HUES48 (cell line): ENCODE measurements around the gene MEST.

Experiments
- H3K27ac ChIP-seq: one replicate; pipeline ENCODE4 v1.7.0; 2013; ENCODE audit warnings: low read depth, low read length, inconsistent platforms
- H3K27me3 ChIP-seq: 2 replicates; pipeline ENCODE4 v1.6.1; 2013; ENCODE audit warnings: mild to moderate bottlenecking, low read length; ENCODE audit not compliant: control insufficient read depth, insufficient read depth
- H3K36me3 ChIP-seq: 2 replicates; pipeline ENCODE4 v1.6.1; 2013; ENCODE audit warnings: low read length; ENCODE audit not compliant: control insufficient read depth, insufficient read depth
- H3K4me1 ChIP-seq: 2 replicates; pipeline ENCODE4 v1.6.1; 2013; ENCODE audit warnings: mild to moderate bottlenecking, low read length; ENCODE audit not compliant: control insufficient read depth, insufficient read depth
- H3K4me3 ChIP-seq: 2 replicates; pipeline ENCODE4 v1.5.1; 2013; ENCODE audit warnings: mild to moderate bottlenecking, low read depth, low read length
- H3K9ac ChIP-seq: 2 replicates; pipeline ENCODE4 v1.6.1; 2013; ENCODE audit warnings: mild to moderate bottlenecking, low read depth, low read length, moderate library complexity
- H3K9me3 ChIP-seq: 2 replicates; pipeline ENCODE4 v1.6.1; 2013; ENCODE audit warnings: low read length; ENCODE audit not compliant: control insufficient read depth, insufficient read depth

The MEST gene

DNA sequence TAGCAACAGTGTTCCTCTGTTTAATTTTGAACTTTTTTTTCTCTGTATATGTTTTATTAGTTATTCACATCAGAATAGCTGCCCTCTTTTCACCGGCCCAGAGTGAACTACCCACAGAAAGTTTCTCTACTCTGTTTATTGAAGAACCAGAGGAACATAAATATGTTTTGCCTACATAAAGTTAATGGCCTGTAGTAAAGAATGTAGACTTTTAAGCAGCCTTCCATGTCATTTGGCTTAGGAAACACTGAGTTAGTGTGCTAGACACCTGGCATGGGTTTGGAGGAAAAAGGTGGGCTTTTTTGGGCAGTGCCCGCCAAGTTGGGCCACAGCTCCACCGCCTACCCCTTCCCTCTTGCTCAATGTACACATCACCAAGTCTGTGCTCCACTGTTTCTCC is 8.9 kb upstream of the MEST start:
- Histone ChIP-seq H3K27ac (no peak overlapping the region), H3K9me3 (no peaks in the 10 kb centered on the region), H3K36me3 (no peaks in the 10 kb centered on the region), H3K9ac (no peak overlapping the region), H3K4me3 (no peak overlapping the region), H3K27me3 (peaks cover 8% of the 10 kb centered on the region; the same call in 1 of the 2 replicates), H3K4me1 (no peaks in the 10 kb centered on the region; the same call in 1 of the 2 replicates)

DNA sequence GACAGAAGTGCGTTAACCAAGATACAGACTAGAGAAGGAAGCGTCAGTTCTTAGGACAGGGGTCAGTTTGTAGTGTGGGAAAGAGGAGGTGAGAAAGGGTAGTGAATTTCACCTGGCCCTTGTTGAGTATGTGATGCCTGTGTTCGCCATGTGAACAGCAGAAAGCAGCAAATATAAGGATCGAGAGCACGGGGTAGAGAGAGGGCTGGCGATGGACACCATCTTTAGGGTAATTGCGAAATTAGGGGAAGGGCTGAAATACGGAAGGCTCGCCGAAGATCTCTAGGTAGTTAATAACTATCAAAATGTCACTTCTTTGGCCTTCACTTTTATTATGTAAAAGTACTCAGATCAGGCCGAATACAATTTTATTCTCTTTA is 6.2 kb upstream of the MEST start:
- Histone ChIP-seq H3K9ac (no peak overlapping the region), H3K27me3 (peaks cover 8% of the 10 kb centered on the region; the same call in 1 of the 2 replicates), H3K4me1 (peaks cover 6% of the 10 kb centered on the region; the same call in 1 of the 2 replicates), H3K9me3 (no peaks in the 10 kb centered on the region), H3K4me3 (peak overlapping the region; percentile 84), H3K27ac (no peak overlapping the region), H3K36me3 (no peaks in the 10 kb centered on the region)

DNA sequence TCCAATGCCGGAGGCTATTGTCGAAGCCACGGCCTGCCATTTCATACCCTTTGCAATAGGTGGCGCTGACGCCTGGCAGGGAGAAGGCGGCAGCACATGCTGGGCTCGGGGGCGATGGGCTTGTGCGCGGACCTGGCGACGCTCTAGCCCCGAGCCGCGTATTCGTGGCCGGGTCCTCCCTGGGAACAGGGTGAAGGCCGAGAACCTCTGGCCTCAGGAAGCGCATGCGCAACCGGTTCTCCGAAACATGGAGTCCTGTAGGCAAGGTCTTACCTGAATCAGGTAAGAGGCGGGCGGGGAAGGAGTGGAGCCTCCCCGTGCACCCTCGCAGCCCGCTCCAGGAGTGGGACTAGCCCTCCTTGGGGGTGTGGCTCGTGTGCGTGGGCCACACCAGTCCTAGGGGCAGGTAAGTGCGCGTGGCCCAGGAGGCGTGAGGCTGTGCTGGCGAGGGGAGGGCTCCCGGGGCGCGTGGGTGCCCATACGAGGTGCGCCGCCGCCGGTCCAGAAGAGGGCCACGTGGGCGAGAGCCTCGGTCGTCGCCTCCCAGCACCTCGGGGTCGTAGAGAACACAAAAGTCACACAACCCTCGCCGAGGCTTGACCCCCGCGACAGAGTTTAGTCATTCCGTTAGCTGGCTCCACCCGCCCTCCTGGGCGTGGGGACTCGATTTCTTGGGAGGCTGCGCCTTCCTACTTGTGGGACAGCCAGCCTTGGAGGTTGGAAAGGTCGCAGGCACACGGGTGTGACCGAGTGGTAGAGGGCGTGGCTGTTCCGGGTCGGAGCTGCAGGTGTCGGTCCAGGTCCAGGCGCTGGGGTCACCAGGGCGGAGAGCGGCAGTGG is 5.6 kb upstream of the MEST start:
- Histone ChIP-seq H3K27me3 (peaks cover 12% of the 10 kb centered on the region), H3K36me3 (no peaks in the 10 kb centered on the region), H3K4me1 (peaks cover 6% of the 10 kb centered on the region; the same call in 1 of the 2 replicates), H3K4me3 (peak overlapping the region; percentile 84), H3K9me3 (no peaks in the 10 kb centered on the region), H3K9ac (peak overlapping the region; percentile 79), H3K27ac (no peak overlapping the region)

DNA sequence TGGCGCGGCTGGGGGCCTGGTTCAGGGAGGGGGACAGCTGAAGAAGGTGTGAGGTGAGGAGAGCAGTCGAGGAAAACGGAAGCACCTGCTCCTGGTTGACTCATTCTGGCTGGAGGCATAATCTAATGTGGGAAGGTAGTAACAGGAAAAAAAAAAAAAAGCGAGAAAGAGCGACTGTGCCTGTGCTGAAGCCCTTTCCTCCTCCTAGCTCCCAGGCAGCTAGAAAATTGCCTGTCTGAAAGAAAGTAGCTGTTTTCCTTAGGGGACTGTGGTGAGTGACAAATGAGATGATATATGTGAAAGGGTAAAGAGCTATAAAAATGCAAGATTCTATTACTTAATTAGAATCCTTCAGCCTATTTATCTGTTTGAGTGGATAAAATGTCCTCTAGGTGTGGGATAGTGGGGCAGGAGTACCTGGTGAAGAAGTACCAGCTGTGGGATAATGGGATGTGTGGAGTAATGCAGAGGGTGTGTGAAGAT is 4.9 kb upstream of the MEST start:
- Histone ChIP-seq H3K9ac (peak overlapping the region; percentile 79), H3K4me3 (peak overlapping the region; percentile 84), H3K4me1 (peaks cover 6% of the 10 kb centered on the region; the same call in 1 of the 2 replicates), H3K27me3 (peaks cover 16% of the 10 kb centered on the region), H3K9me3 (no peaks in the 10 kb centered on the region), H3K36me3 (no peaks in the 10 kb centered on the region), H3K27ac (no peak overlapping the region)

DNA sequence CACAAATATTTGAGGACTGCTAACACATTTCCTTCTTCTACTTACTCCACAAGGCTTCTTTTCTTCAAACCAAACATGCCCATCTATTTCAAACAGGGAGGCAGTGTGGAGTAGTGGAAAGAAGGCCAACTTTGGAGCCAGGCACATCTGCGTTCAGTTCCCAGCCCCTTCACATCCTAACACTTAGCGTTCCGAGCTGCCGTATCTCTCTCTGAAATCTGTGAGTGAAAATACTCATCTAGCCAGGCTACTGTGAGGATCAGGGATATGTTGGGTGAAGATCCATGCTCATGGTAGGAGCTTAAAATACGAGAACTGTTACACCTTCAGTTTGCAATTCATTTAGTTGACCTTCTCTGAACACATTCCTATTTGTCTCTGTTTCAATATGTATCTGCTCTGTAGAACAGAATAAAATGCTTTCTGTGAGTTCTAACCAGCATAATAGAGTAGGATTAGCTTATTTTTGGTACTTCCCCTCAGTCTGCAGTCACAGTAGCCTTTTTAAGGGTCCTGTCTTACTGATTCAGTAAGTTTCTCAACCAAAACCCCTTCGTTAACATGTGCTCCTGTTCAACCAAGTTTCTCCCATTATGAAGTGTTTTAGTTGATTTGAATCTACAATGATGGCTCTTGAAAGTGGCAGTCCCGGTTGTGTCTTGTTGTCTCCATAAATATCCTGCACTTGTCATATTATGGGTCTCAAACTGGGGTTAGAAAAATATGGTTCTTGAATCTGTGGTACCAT is 3.3 kb upstream of the MEST start:
- Histone ChIP-seq H3K9me3 (peaks cover 5% of the 10 kb centered on the region), H3K4me1 (peaks cover 6% of the 10 kb centered on the region; the same call in 1 of the 2 replicates), H3K36me3 (no peaks in the 10 kb centered on the region), H3K27ac (no peak overlapping the region), H3K27me3 (peaks cover 31% of the 10 kb centered on the region), H3K9ac (no peak overlapping the region), H3K4me3 (no peak overlapping the region)

DNA sequence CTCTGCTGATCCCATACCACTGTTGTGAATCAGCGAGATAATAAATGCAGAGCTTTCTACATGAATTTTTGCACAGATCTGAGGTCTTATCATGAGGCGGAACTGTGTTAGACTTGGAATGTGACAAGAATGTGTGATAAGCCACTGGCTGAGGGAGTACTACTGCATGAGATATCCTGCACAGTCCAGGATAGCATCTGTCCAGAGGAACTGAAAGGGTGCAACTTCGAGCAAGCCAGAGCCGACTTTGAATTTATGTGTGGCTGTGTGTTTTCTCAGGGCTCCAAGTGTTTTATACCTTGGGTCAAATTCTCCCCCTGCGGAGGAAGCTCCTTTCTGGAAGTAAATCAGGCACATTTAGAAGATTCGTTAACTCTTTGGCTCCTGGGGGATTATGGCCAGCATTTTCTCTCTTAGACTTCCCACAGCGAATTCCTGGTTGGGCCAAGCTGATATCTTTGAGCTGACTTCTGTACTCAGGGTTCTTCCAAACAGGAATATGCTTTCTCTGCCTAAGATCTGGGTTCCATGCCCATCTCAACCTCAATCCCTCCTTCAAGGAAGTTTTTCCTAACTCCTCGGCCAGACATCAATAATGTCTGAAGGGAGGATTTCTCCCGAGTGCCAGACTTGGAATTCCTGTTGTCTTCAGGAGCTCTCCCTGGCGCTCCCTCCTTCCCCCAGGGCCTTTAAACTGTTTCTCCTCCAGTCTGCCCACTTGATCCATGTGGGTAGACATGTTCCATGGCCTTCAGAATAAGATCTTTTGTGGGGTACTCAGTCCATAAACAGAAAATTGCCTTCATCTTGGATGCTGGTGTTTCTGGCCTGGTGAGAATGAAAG is 2.5 kb upstream of the MEST start:
- Histone ChIP-seq H3K27me3 (peaks cover 33% of the 10 kb centered on the region), H3K9me3 (peaks cover 5% of the 10 kb centered on the region), H3K4me3 (0 out of 2 replicates have a peak overlapping the region, but pooled peaks have one; percentile 49), H3K36me3 (no peaks in the 10 kb centered on the region), H3K27ac (no peak overlapping the region), H3K9ac (peak overlapping the region; percentile 37; the same call in 1 of the 2 replicates), H3K4me1 (peaks cover 13% of the 10 kb centered on the region; the same call in 1 of the 2 replicates)

DNA sequence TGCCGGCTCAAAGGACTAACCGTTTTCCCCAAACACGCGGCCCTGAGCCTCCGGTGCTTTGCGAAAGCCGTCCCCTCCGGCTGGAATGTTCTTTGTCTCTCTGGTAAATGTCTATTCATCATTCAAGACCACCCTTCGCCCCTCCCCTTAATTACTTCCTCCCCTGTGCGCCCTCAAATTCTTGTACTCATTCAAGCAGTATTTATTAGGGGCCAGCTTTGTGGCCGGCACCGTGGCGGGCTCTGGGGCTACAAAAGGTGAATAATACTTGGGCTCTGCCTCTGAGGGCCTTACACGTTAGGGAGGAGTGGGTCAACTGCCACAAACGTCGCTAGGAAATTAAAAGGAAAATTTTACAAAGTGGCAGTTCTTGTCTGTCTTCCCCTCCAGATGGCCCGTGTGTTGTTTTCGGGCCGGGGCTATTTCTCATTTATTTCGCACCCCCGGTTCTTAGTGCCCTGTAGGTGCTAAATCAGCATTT is 1.5 kb upstream of the MEST start:
- H3K9ac ChIP-seq: peak overlapping the region; percentile 37
- peaks cover 13% of the 10 kb centered on the region; the same call in 1 of the 2 replicates for H3K4me1 ChIP-seq
- H3K36me3 ChIP-seq: peaks cover 4% of the 10 kb centered on the region; the same call in 1 of the 2 replicates
- H3K27ac ChIP-seq: peak overlapping the region; percentile 44
- H3K9me3 ChIP-seq: peaks cover 5% of the 10 kb centered on the region
- peak overlapping the region; percentile 49 for H3K4me3 ChIP-seq
- peaks cover 26% of the 10 kb centered on the region for H3K27me3 ChIP-seq

DNA sequence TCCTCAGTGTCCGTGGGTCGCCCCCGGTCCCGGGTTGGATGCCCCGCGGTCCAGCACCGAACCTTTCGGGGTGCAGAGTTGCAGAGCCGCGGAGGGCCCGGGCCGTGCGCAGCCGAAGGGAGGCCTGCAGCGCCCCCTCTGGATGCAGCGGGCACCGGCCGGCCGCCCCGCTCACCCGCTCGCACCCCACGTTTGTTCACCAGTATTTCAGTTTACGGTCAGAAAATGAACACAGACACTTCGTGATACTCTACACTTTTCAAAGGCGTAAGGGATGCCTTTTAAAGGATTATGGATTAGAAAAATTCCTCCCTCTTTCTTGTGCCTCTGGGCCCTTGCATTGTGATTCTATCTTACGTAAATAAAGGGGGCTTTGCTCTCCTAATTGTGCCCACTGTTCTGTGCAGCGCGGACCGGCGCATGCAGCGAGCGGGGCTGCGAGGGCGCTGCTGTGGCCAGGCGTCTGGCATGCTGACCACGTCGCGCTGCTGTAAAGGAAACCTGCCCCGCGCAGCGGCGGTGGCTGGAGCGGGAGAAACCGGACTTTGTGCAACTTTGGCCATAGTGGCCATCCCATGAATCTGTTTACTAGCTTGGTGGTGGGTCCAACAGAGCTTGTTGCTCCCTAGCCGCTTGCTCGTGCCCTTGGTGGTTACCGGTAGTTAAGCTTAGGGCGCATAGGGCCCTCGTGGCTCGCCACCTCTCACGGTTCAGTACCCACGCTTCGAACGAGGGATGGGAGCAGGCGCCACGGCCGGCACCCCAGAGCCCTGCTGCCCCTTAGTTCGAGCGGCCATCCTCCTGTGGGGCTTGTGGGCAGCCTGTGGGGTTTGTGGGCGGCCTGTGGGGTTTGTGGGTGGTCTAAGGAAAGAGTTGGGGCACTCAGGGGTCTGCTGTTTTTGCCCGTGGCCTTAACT is 739 bp upstream of the MEST start:
- Histone ChIP-seq H3K36me3 (peaks cover 12% of the 10 kb centered on the region; the same call in 1 of the 2 replicates), H3K27me3 (peaks cover 25% of the 10 kb centered on the region), H3K4me1 (peaks cover 13% of the 10 kb centered on the region; the same call in 1 of the 2 replicates), H3K27ac (peak overlapping the region; percentile 44), H3K9me3 (peaks cover 5% of the 10 kb centered on the region), H3K9ac (peak overlapping the region; percentile 37), H3K4me3 (peak overlapping the region; percentile 49)

DNA sequence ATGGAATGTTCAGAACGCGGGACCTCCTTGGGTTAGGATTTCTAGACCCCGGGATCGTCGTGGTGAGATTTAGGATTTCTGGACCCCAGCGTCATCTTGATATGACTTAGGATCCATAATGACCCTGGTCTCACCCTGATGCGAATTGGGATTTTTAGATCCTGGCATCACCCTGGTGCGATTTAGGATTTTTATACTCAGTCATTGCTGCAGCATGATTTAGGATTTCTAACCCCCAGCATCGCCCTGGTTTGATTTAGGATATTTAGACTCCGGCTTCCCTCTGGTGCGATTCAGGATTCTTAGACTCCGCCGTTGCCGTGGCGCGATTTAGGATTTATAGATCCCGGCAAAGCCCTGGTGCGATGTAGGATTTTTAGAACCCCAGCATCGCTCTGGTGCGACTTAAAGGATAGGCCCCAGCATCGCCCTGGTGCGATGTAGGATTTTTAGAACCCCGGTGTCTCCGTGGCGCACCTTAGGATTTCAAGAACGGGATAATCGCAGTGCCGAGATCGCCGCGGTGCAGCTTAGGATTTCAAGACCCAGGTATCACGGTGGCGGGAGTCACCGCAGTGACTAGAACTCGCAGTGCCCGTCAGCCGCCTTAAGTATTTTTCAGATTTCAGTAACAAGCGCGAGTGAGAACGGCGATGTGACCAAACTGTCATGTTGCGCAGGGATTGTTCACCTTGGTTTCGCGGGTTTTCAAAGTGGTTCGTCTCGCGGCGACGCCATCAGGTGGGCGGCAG is 814 bp downstream of the MEST start:
- no peak overlapping the region for H3K27ac ChIP-seq
- peak overlapping the region; percentile 49 for H3K4me3 ChIP-seq

More for the DNA sequence above, 814 bp downstream of the MEST start:
- H3K9me3 ChIP-seq: peaks cover 5% of the 10 kb centered on the region
- peaks cover 25% of the 10 kb centered on the region for H3K27me3 ChIP-seq
- H3K9ac ChIP-seq: no peak overlapping the region
- peaks cover 13% of the 10 kb centered on the region; the same call in 1 of the 2 replicates for H3K4me1 ChIP-seq
- H3K36me3 ChIP-seq: peaks cover 24% of the 10 kb centered on the region
